NCI-H774 (cell line): ENCODE measurements around the gene TTLL4.
"Not testable (repeated sequence)": the region's sequence is repeated elsewhere in the genome, so short reads cannot be mapped to it uniquely, and the experiment has no call there.

Experiments used
- DNase-seq: peaks from one replicate; lab custom pipeline; 2025; lab: John Stamatoyannopoulos, UW

Gene TTLL4

GRCh38 chr2:218745559-218746469, 35.2 kb downstream of the TTLL4 start:
- DNase-seq = no peak

- no peak for DNase-seq
Measured at GRCh38 chr2:218746470-218746795, 35.8 kb downstream of the TTLL4 start.

- DNase-seq = no peak
Measured at GRCh38 chr2:218746960-218747359, 36.3 kb downstream of the TTLL4 start.

- DNase-seq = no peak
Measured at GRCh38 chr2:218748741-218749441, 38.3 kb downstream of the TTLL4 start.

- DNase-seq = no peak
Measured at GRCh38 chr2:218754201-218754600, 43.6 kb downstream of the TTLL4 start.

GRCh38 chr2:218754781-218755180, 44.1 kb downstream of the TTLL4 start:
- DNase-seq = no peak

- no peak for DNase-seq
Measured at GRCh38 chr2:218755198-218755566, 44.5 kb downstream of the TTLL4 start.

GRCh38 chr2:218755567-218756404, 45.2 kb downstream of the TTLL4 start:
- DNase-seq = no peak

GRCh38 chr2:218756599-218757377, 46.2 kb downstream of the TTLL4 start:
- no peak for DNase-seq

GRCh38 chr2:218761795-218762194, 51.2 kb downstream of the TTLL4 start:
- no peak for DNase-seq

GRCh38 chr2:218772759-218773158, 62.1 kb downstream of the TTLL4 start:
- DNase-seq = not testable (repeated sequence)

GRCh38 chr2:218773881-218774280, 63.2 kb downstream of the TTLL4 start:
- no peak for DNase-seq

- no peak for DNase-seq
Measured at GRCh38 chr2:218776488-218776887, 65.9 kb downstream of the TTLL4 start.

- no peak for DNase-seq
Measured at GRCh38 chr2:218777276-218777990, 66.8 kb downstream of the TTLL4 start.

GRCh38 chr2:218780046-218780445, 69.4 kb downstream of the TTLL4 start:
- no peak for DNase-seq

- DNase-seq = no peak
Measured at GRCh38 chr2:218780851-218781690, 70.4 kb downstream of the TTLL4 start.

GRCh38 chr2:218781691-218782527, 71.3 kb downstream of the TTLL4 start, which contains the start of gene CYP27A1:
CYP27A1 (plus strand) TSS chr2:218782147; CDS start chr2:218782183, 36 bp downstream.
- peak; percentile 18 for DNase-seq

- no peak for DNase-seq
Measured at GRCh38 chr2:218782528-218782844, 71.9 kb downstream of the TTLL4 start.

GRCh38 chr2:218783688-218784087, 73.1 kb downstream of the TTLL4 start:
- no peak for DNase-seq
